Bronchial epithelial cell (primary cell): Measurements from ENCODE around the gene ANKRD30A. TPM values are rescaled to one million over a fixed set of nuclear protein-coding genes. Genes with fewer than 3 reads are reported as not detected.

Experiments used
- DNase-seq: peaks from one replicate; pipeline ENCODE4 v3.0.0-alpha.2; 2010; ENCODE audit warnings: low read depth
- FAIRE-seq: peaks from 2 replicates; lab custom pipeline; 2011; peaks lifted over from hg19 to GRCh38; lab: Jason Lieb, UNC
- H3K27me3 ChIP-seq: 2 replicates; pipeline ENCODE4 v1.5.1; 2011; ENCODE audit warnings: low read length; ENCODE audit not compliant: control insufficient read depth, insufficient read depth
- H3K36me3 ChIP-seq: 2 replicates; pipeline ENCODE4 v1.5.1; 2011; ENCODE audit warnings: low read length; ENCODE audit not compliant: control insufficient read depth, insufficient read depth
- H3K4me3 ChIP-seq: 2 replicates; pipeline ENCODE4 v1.5.1; 2011; ENCODE audit warnings: mild to moderate bottlenecking, low read depth, low read length, control low read depth
- CTCF ChIP-seq: IDR thresholded peaks from 2 replicates; pipeline ENCODE4 v1.5.1; 2011; ENCODE audit warnings: mild to moderate bottlenecking, moderate library complexity, low read length, control low read depth, inconsistent platforms; ENCODE audit not compliant: insufficient read depth, severe bottlenecking
- total RNA-seq: library from RNA; depleted of rRNA; stranded (reverse); fragments of >200 nt; gene quantifications from 2 replicates; pipeline ENCODE4 v1.2.1, GENCODE V29; 2014

Gene ANKRD30A
- total RNA-seq, 1 donor from 2014 or later, result not detected

GRCh38 chr10:37220866-37221265, 95.5 kb downstream of the ANKRD30A start:
- DNase-seq, result no peak
- FAIRE-seq, result no peak

GRCh38 chr10:37222046-37222445, 96.6 kb downstream of the ANKRD30A start:
- H3K36me3 ChIP-seq, result no peaks in the 10 kb centered on the region
- no peak overlapping the region for H3K4me3 ChIP-seq
- TF ChIP-seq CTCF, result no peak
- H3K27me3 ChIP-seq, result no peaks in the 10 kb centered on the region
- DNase-seq (no peak), FAIRE-seq (no peak)

More at GRCh38 chr10:37220866-37221265, 95.5 kb downstream of the ANKRD30A start:
- no peak overlapping the region for H3K4me3 ChIP-seq
- H3K27me3 ChIP-seq, result no peaks in the 10 kb centered on the region
- no peak for TF ChIP-seq CTCF
- H3K36me3 ChIP-seq, result no peaks in the 10 kb centered on the region

DNA sequence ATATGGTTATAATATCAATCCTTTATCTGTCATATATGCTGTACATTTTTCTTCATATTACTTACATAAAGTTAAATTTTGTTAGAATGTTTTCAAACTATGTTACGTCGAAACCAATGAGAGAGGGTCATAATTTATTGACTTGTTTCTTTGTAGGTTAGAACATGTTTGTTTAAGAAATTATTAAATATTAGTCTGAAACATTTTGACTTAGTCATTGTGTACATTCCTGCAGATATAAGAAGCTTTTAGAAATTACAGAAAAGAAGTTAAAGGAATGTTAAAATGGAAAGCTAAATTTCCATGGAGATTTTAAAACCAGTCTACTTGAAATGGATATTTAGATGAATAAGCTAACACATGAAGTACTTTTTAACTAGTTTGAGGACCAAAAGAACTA, 99.8 kb downstream of the ANKRD30A start:
- no peak for TF ChIP-seq CTCF
- no peaks in the 10 kb centered on the region for H3K36me3 ChIP-seq
- no peak for FAIRE-seq
- no peak overlapping the region for H3K4me3 ChIP-seq
- no peak for DNase-seq
- H3K27me3 ChIP-seq, result no peaks in the 10 kb centered on the region

DNA sequence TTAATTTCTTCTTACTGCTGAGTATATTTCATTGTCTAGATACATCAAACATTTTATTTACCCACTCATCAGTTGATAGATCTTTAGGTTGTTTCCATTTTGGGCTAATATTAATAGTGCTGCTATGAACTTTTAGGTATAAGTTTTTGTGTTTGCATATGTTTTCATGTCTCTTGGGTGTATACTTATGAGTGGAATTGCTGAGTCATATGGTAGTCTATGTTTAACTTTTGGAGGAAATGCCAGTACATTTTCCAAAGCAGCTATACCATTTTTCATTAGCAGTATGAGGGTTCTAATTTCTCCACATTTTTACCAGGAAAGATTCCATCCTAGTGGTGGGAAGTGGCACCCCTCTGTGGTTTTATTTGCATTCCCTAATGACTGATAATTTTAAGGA, 101.1 kb downstream of the ANKRD30A start:
- H3K36me3 ChIP-seq, result no peaks in the 10 kb centered on the region
- FAIRE-seq, result no peak

GRCh38 chr10:37234692-37235091, 109.3 kb downstream of the ANKRD30A start:
- no peak for FAIRE-seq
- H3K27me3 ChIP-seq, result no peaks in the 10 kb centered on the region
- no peak overlapping the region for H3K4me3 ChIP-seq
- no peaks in the 10 kb centered on the region for H3K36me3 ChIP-seq
- DNase-seq, result no peak
- no peak for TF ChIP-seq CTCF

More for the DNA sequence above, 101.1 kb downstream of the ANKRD30A start:
- TF ChIP-seq CTCF, result no peak
- no peak for DNase-seq
- Histone ChIP-seq H3K4me3 (no peak overlapping the region), H3K27me3 (no peaks in the 10 kb centered on the region)

DNA sequence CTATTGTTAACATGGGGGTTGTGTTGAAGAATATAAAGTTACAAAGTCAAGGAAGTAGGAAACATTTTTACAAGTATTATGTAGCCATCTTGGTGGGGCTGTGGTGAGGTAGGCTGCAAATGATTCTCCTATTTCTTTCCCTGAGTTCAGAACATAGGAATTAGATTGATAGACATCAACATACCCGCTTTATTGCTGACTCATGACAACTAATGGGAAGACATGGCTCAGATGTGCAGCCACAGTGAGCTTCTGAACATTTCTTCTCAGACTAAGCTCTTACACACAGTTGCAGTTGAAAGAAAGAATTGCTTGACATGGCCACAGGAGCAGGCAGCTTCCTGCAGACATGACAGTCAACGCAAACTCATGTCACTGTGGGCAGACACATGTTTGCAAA, 110.7 kb downstream of the ANKRD30A start:
- FAIRE-seq (no peak), DNase-seq (no peak)
- Histone ChIP-seq H3K36me3 (no peaks in the 10 kb centered on the region), H3K4me3 (no peak overlapping the region), H3K27me3 (no peaks in the 10 kb centered on the region)
- TF ChIP-seq CTCF, result no peak
